Body of pancreas (tissue), 4 donors: Measurements from ENCODE around the gene YES1. TPM values are rescaled to one million over a fixed set of nuclear protein-coding genes. Genes with fewer than 3 reads are reported as not detected.
"Not testable (repeated sequence)": the region's sequence is repeated elsewhere in the genome, so short reads cannot be mapped to it uniquely, and the experiment has no call there.

Source experiments
- ATAC-seq: fragments of 150-250 bp; one replicate; pipeline ENCODE4 v1.9.1; 2016
- DNase-seq, 4 donors: peaks; one replicate each; pipeline ENCODE4 v3.0.0-alpha.2; 2019
- H3K27ac ChIP-seq, 4 donors: fragments of 200-600 bp; sonication (generic); 1 replicate in 3 of 4; 2 replicates in 1 of 4; pipeline versions ENCODE4 v1.5.1 to v1.6.1; 2016 to 2019; ENCODE audit warnings: mild to moderate bottlenecking in 1 of 4, mixed read lengths in 1 of 4, moderate library complexity in 1 of 4
- H3K27me3 ChIP-seq, 2 donors: fragments of 200-600 bp; sonication (generic); one replicate each; pipeline ENCODE4 v1.6.0; 2016; ENCODE audit warnings: mild to moderate bottlenecking in 1 of 2
- H3K36me3 ChIP-seq, 2 donors: fragments of 200-600 bp; sonication (generic); replicated peaks in 1 of 2; 2 replicates each; pipeline ENCODE4 v1.5.1; 2016; ENCODE audit warnings: low read depth in 2 of 2; ENCODE audit not compliant: insufficient read depth in 1 of 2
- H3K4me1 ChIP-seq: fragments of 200-600 bp; sonication (generic); one replicate; pipeline ENCODE4 v1.6.0; 2016
- H3K4me3 ChIP-seq, 2 donors: fragments of 200-600 bp; sonication (generic); 1 replicate in 1 of 2; 2 replicates in 1 of 2; pipeline ENCODE4 v1.5.1; 2016 to 2019
- H3K9me3 ChIP-seq, 3 donors: fragments of 200-600 bp; sonication (generic); 1 replicate in 2 of 3; 2 replicates in 1 of 3; pipeline ENCODE4 v1.5.1; 2016
- CTCF ChIP-seq, 7 experiments: fragments of 450-650 bp in 4 of 7; fragments of 200-600 bp in 3 of 7; sonication (generic) in 3 of 7; IDR thresholded peaks; one replicate each; pipeline ENCODE4 v1.5.1; 2016 to 2019; ENCODE audit warnings: antibody characterized with exemption in 7 of 7
- POLR2A ChIP-seq, 3 donors: fragments of 450-650 bp; IDR thresholded peaks; one replicate each; pipeline ENCODE4 v1.6.1; 2016; ENCODE audit warnings: antibody characterized with exemption in 3 of 3, mild to moderate bottlenecking in 2 of 3
- WGBS, 2 donors: methylation state at CpG; one replicate each; pipeline ENCODE4 v1.1.5; 2017; 5-methylcytosine and 5-hydroxymethylcytosine counted together
- intact Hi-C: fragments of 100-400 bp; cut with DNase I; formaldehyde crosslinking; loops from one replicate; pipeline ENCODE4 v1.15.1; 2023
- total RNA-seq, 2 donors: library from RNA; depleted of rRNA; stranded (reverse); fragments of >200 nt; gene quantifications; one replicate each; pipeline ENCODE4 v1.1.0, GENCODE V29; 2016

Gene YES1
- total RNA-seq, 2 donors from 2014 or later = 50.4 to 51.4 TPM

- peak in 1 of 4 donors; percentile 6 for DNase-seq
- no peak overlapping the region for H3K4me3 ChIP-seq
- WGBS, 2 donors = 47 to 50% methylated on average over 7 of the region's 7 CpGs
- no peak overlapping the region for H3K27ac ChIP-seq
- intact Hi-C loops = no loop called here
- no peaks in the 10 kb centered on the region for H3K36me3 ChIP-seq
- H3K4me1 ChIP-seq = peaks cover 25% of the 10 kb centered on the region
- H3K27me3 ChIP-seq = no peaks in the 10 kb centered on the region
- ATAC-seq = no peak
- no peak for TF ChIP-seq POLR2A (IDR thresholded peaks at IDR 0.05)
- no peak for TF ChIP-seq CTCF (IDR thresholded peaks at IDR 0.05)
- H3K9me3 ChIP-seq = no peaks in the 10 kb centered on the region
Observed at GRCh38 chr18:765764-766549, 46.1 kb downstream of the YES1 start.

- H3K9me3 ChIP-seq, H3K27me3 ChIP-seq, H3K4me3 ChIP-seq, H3K36me3 ChIP-seq, ATAC-seq, H3K27ac ChIP-seq, H3K4me1 ChIP-seq, DNase-seq, intact Hi-C loops: not testable (repeated sequence)
- 98 to 99% methylated on average over 4 of the region's 4 CpGs for WGBS, 2 donors
Observed at GRCh38 chr18:759864-760263, 52.2 kb downstream of the YES1 start.

- H3K9me3 ChIP-seq = no peaks in the 10 kb centered on the region
- H3K4me3 ChIP-seq = no peak overlapping the region
- 67 to 75% methylated on average over 2 of the region's 2 CpGs for WGBS, 2 donors
- intact Hi-C loops = no loop called here
- H3K27ac ChIP-seq = no peak overlapping the region
- H3K27me3 ChIP-seq = no peaks in the 10 kb centered on the region
- no peaks in the 10 kb centered on the region for H3K36me3 ChIP-seq
- no peaks in the 10 kb centered on the region for H3K4me1 ChIP-seq
- no peak for DNase-seq
- TF ChIP-seq POLR2A (IDR thresholded peaks at IDR 0.05) = no peak
- no peak for ATAC-seq
Observed at GRCh38 chr18:755506-755905, 56.5 kb downstream of the YES1 start.

GRCh38 chr18:754656-755055 is 57.4 kb downstream of the YES1 start:
- ATAC-seq (no peak), DNase-seq (no peak)
- intact Hi-C loops = no loop called here
- Histone ChIP-seq H3K27me3 (no peaks in the 10 kb centered on the region), H3K4me3 (no peak overlapping the region), H3K36me3 (peaks cover 0 to 2% of the 10 kb centered on the region in 2 donors), H3K9me3 (no peaks in the 10 kb centered on the region), H3K27ac (no peak overlapping the region), H3K4me1 (no peaks in the 10 kb centered on the region)
- 94 to 100% methylated on average over 1 of the region's 1 CpG for whole genome bisulfite sequencing, 2 donors
- no peak for TF ChIP-seq POLR2A (IDR thresholded peaks at IDR 0.05)

- DNase-seq (no peak), ATAC-seq (no peak)
- TF ChIP-seq CTCF (IDR thresholded peaks at IDR 0.05) (no peak), POLR2A (IDR thresholded peaks at IDR 0.05) (no peak)
- H3K9me3 ChIP-seq = no peaks in the 10 kb centered on the region
- intact Hi-C loops = no loop called here
- H3K27ac ChIP-seq = no peak overlapping the region
- no peaks in the 10 kb centered on the region for H3K4me1 ChIP-seq
- H3K4me3 ChIP-seq = no peak overlapping the region
- no peaks in the 10 kb centered on the region for H3K27me3 ChIP-seq
- 92 to 100% methylated on average over 1 of the region's 1 CpG for WGBS, 2 donors
- H3K36me3 ChIP-seq = peaks cover 0 to 2% of the 10 kb centered on the region in 2 donors
Observed at GRCh38 chr18:750456-750855, 61.6 kb downstream of the YES1 start.

- Histone ChIP-seq H3K27me3 (no peaks in the 10 kb centered on the region), H3K27ac (no peak overlapping the region), H3K36me3 (peaks cover 0 to 6% of the 10 kb centered on the region in 2 donors), H3K4me3 (no peak overlapping the region), H3K4me1 (no peaks in the 10 kb centered on the region), H3K9me3 (no peaks in the 10 kb centered on the region)
- TF ChIP-seq POLR2A (IDR thresholded peaks at IDR 0.05) = no peak
- no peak for TF ChIP-seq CTCF (IDR thresholded peaks at IDR 0.05)
- DNase-seq (no peak), ATAC-seq (no peak)
- 87 to 93% methylated on average over 2 of the region's 2 CpGs for WGBS, 2 donors
- intact Hi-C loops = loop anchor here (5.0 kb wide), 1 partner anchor 87 kb away; no protein-coding TSS in a partner anchor
Observed at GRCh38 chr18:744832-745597, 67.0 kb downstream of the YES1 start.
